Osteocyte (in vitro differentiated cells): ENCODE results near the gene ERICH6. TPM values are rescaled to one million over a fixed set of nuclear protein-coding genes. Genes with fewer than 3 reads are reported as not detected.

Experiments
- DNase-seq: peaks from one replicate; pipeline ENCODE4 v3.0.0; 2021; ENCODE audit warnings: mixed read lengths; ENCODE audit not compliant: unreplicated experiment; ENCODE audit errors: extremely low spot score
- H3K27ac Mint-ChIP-seq: one replicate; pipeline ENCODE4 v1.8.0; 2021; ENCODE audit warnings: mild to moderate bottlenecking, mixed read lengths; ENCODE audit not compliant: unreplicated experiment
- H3K27me3 Mint-ChIP-seq: one replicate; pipeline ENCODE4 v1.8.0; 2021; ENCODE audit warnings: mixed read lengths; ENCODE audit not compliant: unreplicated experiment
- H3K36me3 Mint-ChIP-seq: one replicate; pipeline ENCODE4 v1.8.0; 2021; ENCODE audit warnings: mixed read lengths; ENCODE audit not compliant: unreplicated experiment
- H3K4me1 Mint-ChIP-seq: one replicate; pipeline ENCODE4 v1.8.0; 2021; ENCODE audit warnings: mixed read lengths; ENCODE audit not compliant: unreplicated experiment
- H3K4me3 Mint-ChIP-seq: one replicate; pipeline ENCODE4 v1.8.0; 2021; ENCODE audit warnings: mild to moderate bottlenecking, moderate library complexity, mixed read lengths; ENCODE audit not compliant: unreplicated experiment
- H3K9me3 Mint-ChIP-seq: one replicate; pipeline ENCODE4 v1.8.0; 2021; ENCODE audit warnings: mixed read lengths; ENCODE audit not compliant: unreplicated experiment
- CTCF ChIP-seq: fragments of 200-600 bp; sonication (generic); IDR thresholded peaks from 2 replicates; pipeline ENCODE4 v1.5.0; 2021; ENCODE audit warnings: antibody characterized with exemption, mild to moderate bottlenecking, moderate library complexity
- total RNA-seq: library from RNA; stranded (reverse); gene quantifications from 2 replicates; pipeline ENCODE4 v1.2.1, GENCODE V29; 2021

ERICH6 gene
- total RNA-seq, 1 donor from 2014 or later: 0.83 TPM

- H3K27me3 Mint-ChIP-seq: peaks cover 47% of the 10 kb centered on the region
- no peak for DNase-seq
- no peak overlapping the region for H3K4me3 Mint-ChIP-seq
- H3K27ac Mint-ChIP-seq: no peak overlapping the region
- no peaks in the 10 kb centered on the region for H3K9me3 Mint-ChIP-seq
- no peaks in the 10 kb centered on the region for H3K4me1 Mint-ChIP-seq
- TF ChIP-seq CTCF: no peak
- H3K36me3 Mint-ChIP-seq: no peaks in the 10 kb centered on the region
Observed at GRCh38 chr3:150662410-150663200, 41.1 kb downstream of the ERICH6 start.

GRCh38 chr3:150656316-150656715 lies 47.4 kb downstream of the ERICH6 start:
- TF ChIP-seq CTCF: no peak
- Mint-ChIP-seq H3K36me3 (no peaks in the 10 kb centered on the region), H3K27ac (no peak overlapping the region), H3K9me3 (no peaks in the 10 kb centered on the region), H3K4me3 (no peak overlapping the region), H3K4me1 (no peaks in the 10 kb centered on the region), H3K27me3 (peaks cover 18% of the 10 kb centered on the region)
- no peak for DNase-seq

GRCh38 chr3:150653110-150653561 lies 50.6 kb downstream of the ERICH6 start:
- Mint-ChIP-seq H3K27me3 (peaks cover 5% of the 10 kb centered on the region), H3K4me1 (peaks cover 19% of the 10 kb centered on the region), H3K9me3 (no peaks in the 10 kb centered on the region), H3K4me3 (no peak overlapping the region), H3K36me3 (no peaks in the 10 kb centered on the region), H3K27ac (no peak overlapping the region)
- DNase-seq: no peak
- no peak for TF ChIP-seq CTCF

- no peak overlapping the region for H3K4me3 Mint-ChIP-seq
- H3K27ac Mint-ChIP-seq: no peak overlapping the region
- no peak for DNase-seq
- no peaks in the 10 kb centered on the region for H3K9me3 Mint-ChIP-seq
- no peaks in the 10 kb centered on the region for H3K36me3 Mint-ChIP-seq
- H3K4me1 Mint-ChIP-seq: peaks cover 7% of the 10 kb centered on the region
- no peak for TF ChIP-seq CTCF
- H3K27me3 Mint-ChIP-seq: peaks cover 4% of the 10 kb centered on the region
Observed at GRCh38 chr3:150640256-150640655, 63.5 kb downstream of the ERICH6 start.

- Mint-ChIP-seq H3K27me3 (peaks cover 4% of the 10 kb centered on the region), H3K4me1 (peaks cover 15% of the 10 kb centered on the region), H3K9me3 (no peaks in the 10 kb centered on the region), H3K4me3 (no peak overlapping the region), H3K27ac (no peak overlapping the region), H3K36me3 (peaks cover under 1% of the 10 kb centered on the region)
- no peak for TF ChIP-seq CTCF
- DNase-seq: no peak
Observed at GRCh38 chr3:150639262-150639661, 64.5 kb downstream of the ERICH6 start.
